Stimulated activated CD8-positive, alpha-beta memory T cell treated with anti-CD3 and anti-CD28 coated beads, Interleukin-4, amount 100 ng/mL, for 4 hours (primary cell): ENCODE measurements around the gene ZNF724.
"Not testable (repeated sequence)": the region's sequence is repeated elsewhere in the genome, so short reads cannot be mapped to it uniquely, and the experiment has no call there.

ENCODE experiments used
- DNase-seq, 2 donors: peaks; one replicate each; pipeline ENCODE4 v3.0.0-alpha.2; 2020; ENCODE audit warnings: low read depth in 2 of 2, low spot score in 1 of 2

ZNF724 gene

DNA sequence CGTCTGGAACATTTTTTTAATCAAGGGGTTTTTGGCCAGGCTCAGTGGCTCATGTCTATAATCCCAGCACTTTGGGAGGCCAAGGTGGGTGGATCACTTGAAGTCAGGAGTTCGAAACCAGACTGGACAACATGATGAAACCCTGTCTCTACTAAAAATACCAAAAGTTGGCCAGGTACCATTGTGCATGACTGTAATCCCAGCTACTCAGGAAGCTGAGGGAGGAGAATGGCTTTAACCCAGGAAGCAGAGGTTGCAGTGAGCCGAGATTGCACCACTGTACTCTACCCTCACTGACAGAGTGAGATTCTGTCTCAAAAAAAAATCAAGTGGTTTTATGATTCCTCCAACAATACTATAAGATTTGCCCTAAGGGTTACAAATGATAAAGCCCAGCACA is 3.1 kb upstream of the ZNF724 start:
- DNase-seq: not testable (repeated sequence)

GRCh38 chr19:23241419-23241818 is 8.8 kb downstream of the ZNF724 start:
- no peak for DNase-seq

DNA sequence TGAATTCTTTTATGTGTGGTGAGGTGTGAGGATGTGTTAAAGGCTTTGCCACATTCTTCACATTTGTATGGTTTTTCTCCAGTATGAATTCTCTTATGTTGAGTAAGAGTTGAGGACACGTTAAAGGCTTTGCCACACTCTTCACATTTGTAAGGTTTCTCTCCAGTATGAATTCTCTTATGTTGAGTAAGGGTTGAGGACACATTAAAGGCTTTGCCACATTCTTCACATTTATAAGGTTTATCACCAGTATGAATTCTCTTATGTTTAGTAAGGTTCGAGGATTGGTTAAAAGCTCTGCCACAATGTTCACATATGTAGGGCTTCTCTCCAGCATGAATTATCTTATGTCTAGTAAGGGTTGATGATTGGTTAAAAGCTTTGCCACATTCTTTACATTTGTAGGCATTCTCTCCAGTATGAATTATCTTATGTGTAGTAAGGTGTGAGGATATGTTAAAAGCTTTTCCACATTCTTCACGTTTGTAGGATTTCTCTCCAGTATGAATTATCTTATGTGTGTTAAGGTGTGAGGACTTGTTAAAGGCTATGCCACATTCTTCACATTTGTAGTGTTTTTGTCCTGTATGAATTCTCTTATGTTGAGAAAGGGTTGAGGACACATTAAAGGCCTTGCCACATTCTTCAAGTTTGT is 27.1 kb downstream of the ZNF724 start:
- DNase-seq: no peak

DNA sequence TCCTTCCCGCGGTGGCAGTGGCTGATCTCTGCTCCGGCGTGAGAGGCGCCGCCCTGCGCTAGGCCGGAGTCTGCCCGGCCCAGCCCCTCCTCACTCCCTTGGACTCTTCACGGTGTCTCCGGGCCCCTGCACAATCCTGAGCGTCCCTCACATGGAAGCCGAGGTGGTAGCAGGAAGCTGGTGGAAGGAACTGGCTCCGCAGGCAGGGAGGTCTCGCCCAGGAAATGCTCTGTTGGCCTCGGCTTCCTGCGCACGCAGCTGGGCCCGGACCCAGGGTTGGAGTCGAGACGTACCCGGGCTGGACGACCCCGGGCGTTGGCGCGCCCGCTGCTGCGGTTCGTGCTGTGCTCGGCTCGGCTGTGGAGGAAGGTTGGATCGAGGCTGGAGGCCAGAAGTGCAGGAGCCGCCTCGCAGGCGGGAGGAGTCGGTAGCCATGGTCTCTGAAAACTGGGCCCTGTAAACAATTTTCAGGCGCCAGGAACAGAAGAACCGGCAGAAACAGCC is 46.3 kb downstream of the ZNF724 start:
- DNase-seq: no peak

GRCh38 chr19:23190341-23190740 is 59.9 kb downstream of the ZNF724 start:
- DNase-seq: no peak

DNA sequence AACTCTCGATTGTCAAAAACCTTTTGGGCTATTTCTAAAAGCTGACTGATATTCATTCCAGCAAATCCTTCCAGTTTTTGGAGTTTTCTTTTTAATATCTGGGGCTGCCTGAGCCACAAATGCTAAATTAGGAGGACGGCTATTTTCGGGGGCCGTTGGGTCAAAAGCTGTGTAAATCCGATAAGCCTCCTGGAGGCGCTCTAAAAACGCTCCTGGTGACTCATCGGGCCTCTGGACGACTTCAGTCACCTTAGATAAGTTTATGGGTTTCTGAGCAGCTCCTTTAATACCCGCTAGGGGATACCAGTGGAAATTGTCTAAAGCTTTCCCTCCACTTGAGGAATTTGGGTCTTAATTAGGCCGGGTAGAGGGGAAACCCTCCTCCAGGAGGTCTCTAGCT is 66.9 kb downstream of the ZNF724 start:
- DNase-seq: no peak
